A549 (cell line): Measurements from ENCODE around the gene TPCN2. TPM values are rescaled to one million over a fixed set of nuclear protein-coding genes. Genes with fewer than 3 reads are reported as not detected.

Experiments
- ATAC-seq, 2 experiments: fragments of 200-7000 bp in 1 of 2; fragments of >200 bp in 1 of 2; cut with Nextera tagmentation in 1 of 2; cut with Tn5 transposase in 1 of 2; 3 replicates each; pipeline versions ENCODE4 v1.8.0 to v1.9.1; 2018 to 2020; ENCODE audit warnings: mild to moderate bottlenecking in 1 of 2, moderate library complexity in 1 of 2
- CTCF ChIA-PET: fragments of 300-600 bp; sonication (Branson Sonifier 250); formaldehyde crosslinking; extraction: SDS; loops from one replicate; lab custom pipeline; 2021; ENCODE audit warnings: antibody characterized with exemption, inconsistent platforms; lab: Yijun Ruan, JAX
- POLR2A ChIA-PET: fragments of 350-600 bp; formaldehyde crosslinking; extraction: SDS; loops from one replicate; lab custom pipeline; 2021; ENCODE audit warnings: antibody characterized with exemption, inconsistent platforms; lab: Yijun Ruan, JAX
- DNase-seq, 2 experiments: peaks; one replicate each; pipeline versions ENCODE4 v3.0.0 to v3.0.0-alpha.2; 2011 to 2016; ENCODE audit warnings: low read depth in 1 of 2, low spot score in 1 of 2
- FAIRE-seq: peaks from 2 replicates; lab custom pipeline; 2011; peaks lifted over from hg19 to GRCh38; lab: Jason Lieb, UNC
- H3K27ac ChIP-seq, 2 experiments: fragments of >200 bp; sonication (Bioruptor Twin); formaldehyde crosslinking; 3 replicates each; pipeline ENCODE4 v1.5.1; 2016 to 2017
- H3K4me1 ChIP-seq: fragments of >200 bp; sonication (Bioruptor Twin); formaldehyde crosslinking; 3 replicates; pipeline ENCODE4 v1.6.1; 2016
- H3K4me2 ChIP-seq: fragments of >200 bp; sonication (Bioruptor Twin); formaldehyde crosslinking; 3 replicates; pipeline ENCODE4 v1.6.1; 2016
- H3K4me3 ChIP-seq: fragments of >200 bp; sonication (Bioruptor Twin); formaldehyde crosslinking; 3 replicates; pipeline ENCODE4 v1.5.1; 2016
- H3K9me3 ChIP-seq: fragments of >200 bp; sonication (Bioruptor Twin); formaldehyde crosslinking; 3 replicates; pipeline ENCODE4 v1.6.1; 2016
- BHLHE40 ChIP-seq: IDR thresholded peaks from 2 replicates; pipeline ENCODE4 v1.6.1; 2012; ENCODE audit warnings: low read depth, low read length, inconsistent platforms
- CBX2 ChIP-seq: fragments of 200-600 bp; sonication (generic); IDR thresholded peaks from 2 replicates; pipeline ENCODE4 v1.6.1; 2016; ENCODE audit warnings: low read depth, mild to moderate bottlenecking, borderline replicate concordance
- CBX8 ChIP-seq: fragments of 200-600 bp; sonication (generic); IDR thresholded peaks from 2 replicates; pipeline ENCODE4 v1.6.1; 2016
- EHF ChIP-seq: fragments of 250-450 bp; sonication (Bioruptor Pico); IDR thresholded peaks from 2 replicates; pipeline ENCODE4 v1.5.0; 2020; ENCODE audit warnings: mild to moderate bottlenecking
- EP300 ChIP-seq, 2 experiments: fragments of >200 bp; sonication (Bioruptor Twin); formaldehyde crosslinking; IDR thresholded peaks; 2 replicates in 1 of 2; 3 replicates in 1 of 2; pipeline ENCODE4 v1.6.1; 2016 to 2017
- ESRRA ChIP-seq: fragments of 150-350 bp; IDR thresholded peaks from 2 replicates; pipeline ENCODE4 v1.6.1; 2014; ENCODE audit warnings: mild to moderate bottlenecking, low read length, borderline replicate concordance
- FOSB ChIP-seq: fragments of 250-450 bp; sonication (Bioruptor Pico); IDR thresholded peaks from 2 replicates; pipeline ENCODE4 v1.5.0; 2020; ENCODE audit warnings: mild to moderate bottlenecking, moderate library complexity
- FOXS1 ChIP-seq: fragments of 250-450 bp; sonication (Bioruptor Pico); IDR thresholded peaks from 2 replicates; pipeline ENCODE4 v1.5.0; 2020; ENCODE audit warnings: mild to moderate bottlenecking, moderate library complexity
- GATA3 ChIP-seq: IDR thresholded peaks from 2 replicates; pipeline ENCODE4 v1.6.1; 2012; ENCODE audit warnings: borderline replicate concordance
- HEYL ChIP-seq: fragments of 250-450 bp; sonication (Bioruptor Pico); IDR thresholded peaks from 2 replicates; pipeline ENCODE4 v1.8.0; 2021; ENCODE audit warnings: mild to moderate bottlenecking, moderate library complexity
- HOXB13 ChIP-seq: fragments of 250-450 bp; sonication (Bioruptor Pico); IDR thresholded peaks from 2 replicates; pipeline ENCODE4 v1.5.0; 2020; ENCODE audit warnings: low read depth, mild to moderate bottlenecking, moderate library complexity
- HOXB5 ChIP-seq: fragments of 250-450 bp; sonication (Bioruptor Pico); IDR thresholded peaks from 2 replicates; pipeline ENCODE4 v1.5.0; 2020; ENCODE audit warnings: mild to moderate bottlenecking, moderate library complexity
- JUN ChIP-seq, 2 experiments: fragments of >200 bp; sonication (Bioruptor Twin); formaldehyde crosslinking; IDR thresholded peaks; 2 replicates in 1 of 2; 3 replicates in 1 of 2; pipeline ENCODE4 v1.6.1; 2016 to 2017
- JUNB ChIP-seq: fragments of >200 bp; sonication (Bioruptor Twin); formaldehyde crosslinking; IDR thresholded peaks from 2 replicates; pipeline ENCODE4 v1.6.1; 2016
- MAZ ChIP-seq: fragments of 150-350 bp; IDR thresholded peaks from 2 replicates; pipeline ENCODE4 v1.6.1; 2014; ENCODE audit warnings: antibody characterized with exemption, low read depth, low read length, borderline replicate concordance
- NFE2L2 ChIP-seq: fragments of 150-350 bp; conservative IDR thresholded peaks from 2 replicates; pipeline ENCODE4 v1.6.1; 2014; ENCODE audit warnings: low read length
- POLR2A ChIP-seq: IDR thresholded peaks from 2 replicates; pipeline ENCODE4 v1.6.1; 2012; ENCODE audit warnings: mild to moderate bottlenecking, low read length
- RNF2 ChIP-seq: fragments of 200-600 bp; sonication (generic); IDR thresholded peaks from 2 replicates; pipeline ENCODE4 v1.6.1; 2016; ENCODE audit warnings: low read depth, mild to moderate bottlenecking, antibody characterized with exemption, moderate library complexity, borderline replicate concordance
- SMC3 ChIP-seq: fragments of >200 bp; sonication (Bioruptor Twin); formaldehyde crosslinking; IDR thresholded peaks from 3 replicates; pipeline ENCODE4 v1.6.1; 2018; ENCODE audit warnings: inconsistent platforms
- ZC3H11A ChIP-seq: fragments of 450-650 bp; IDR thresholded peaks from 2 replicates; pipeline ENCODE4 v1.6.1; 2014; ENCODE audit warnings: antibody characterized with exemption, mild to moderate bottlenecking
- ZNF302 ChIP-seq: fragments of 250-450 bp; sonication (Bioruptor Pico); IDR thresholded peaks from 2 replicates; pipeline ENCODE4 v1.9.0; 2021; ENCODE audit warnings: inconsistent platforms, mild to moderate bottlenecking, moderate library complexity
- ZSCAN20 ChIP-seq: fragments of 250-450 bp; sonication (Bioruptor Pico); IDR thresholded peaks from 2 replicates; pipeline ENCODE4 v1.8.0; 2022; ENCODE audit warnings: mild to moderate bottlenecking, moderate library complexity
- WGBS: methylation state at CpG from one replicate; pipeline ENCODE4 v1.1.6; 2017; ENCODE audit errors: missing lambda C conversion rate; 5-methylcytosine and 5-hydroxymethylcytosine counted together
- polyA plus RNA-seq, 4 experiments: library from polyadenylated mRNA; depleted of rRNA in 3 of 4; stranded (reverse); fragments of >200 nt; fragmentation: RNase III in 1 of 4; extraction: RNeasy Plus Mini Kit Qiagen cat#74134 plus additional on column Dnase treatment in 1 of 4; gene quantifications; 2 replicates in 3 of 4; 3 replicates in 1 of 4; pipeline ENCODE4 v1.2.3, GENCODE V29; 2011 to 2017
- TF ChIP-seq, protein P1 (sequence below): fragments of 200-600 bp; sonication (generic); IDR thresholded peaks from 2 replicates; pipeline ENCODE4 v1.6.1; 2016; ENCODE audit warnings: antibody characterized with exemption, mild to moderate bottlenecking, moderate library complexity
- TF ChIP-seq, protein P2 (sequence below): fragments of 250-450 bp; sonication (Bioruptor Pico); IDR thresholded peaks from 2 replicates; pipeline ENCODE4 v1.5.0; 2021; ENCODE audit warnings: mild to moderate bottlenecking, moderate library complexity, borderline replicate concordance
- TF ChIP-seq, protein P3 (sequence below): IDR thresholded peaks from 2 replicates; pipeline ENCODE4 v1.6.1; 2012
- TF ChIP-seq, protein P4 (sequence below): IDR thresholded peaks from 2 replicates; pipeline ENCODE4 v1.6.1; 2012; ENCODE audit warnings: low read depth, borderline replicate concordance

Gene TPCN2
- polyA plus RNA-seq, 2 of the 4 experiments (the other 2 are of a cell fraction) = 8.1 to 8.8 TPM

DNA sequence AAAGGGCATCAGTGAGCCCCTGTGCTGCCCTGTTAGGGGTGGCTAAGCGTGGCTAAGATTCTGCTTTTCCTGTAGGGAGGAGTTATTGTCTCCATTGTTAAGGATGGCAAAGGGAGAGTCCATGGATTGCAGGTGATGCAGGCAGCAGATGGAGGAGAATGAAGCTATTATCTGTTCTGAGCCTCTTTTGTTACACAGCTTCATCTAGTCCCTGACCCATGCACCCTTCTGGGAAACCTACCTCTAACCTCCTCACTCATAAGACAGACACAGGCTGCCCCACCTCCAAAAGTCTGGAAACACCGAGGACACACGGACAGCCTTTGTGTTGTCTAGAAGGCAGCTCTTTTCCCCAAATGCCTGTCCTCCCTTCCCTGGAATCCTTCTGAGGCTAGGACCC, 120.7 kb downstream of the TPCN2 start (continued):
- TF ChIP-seq, protein P1, sequence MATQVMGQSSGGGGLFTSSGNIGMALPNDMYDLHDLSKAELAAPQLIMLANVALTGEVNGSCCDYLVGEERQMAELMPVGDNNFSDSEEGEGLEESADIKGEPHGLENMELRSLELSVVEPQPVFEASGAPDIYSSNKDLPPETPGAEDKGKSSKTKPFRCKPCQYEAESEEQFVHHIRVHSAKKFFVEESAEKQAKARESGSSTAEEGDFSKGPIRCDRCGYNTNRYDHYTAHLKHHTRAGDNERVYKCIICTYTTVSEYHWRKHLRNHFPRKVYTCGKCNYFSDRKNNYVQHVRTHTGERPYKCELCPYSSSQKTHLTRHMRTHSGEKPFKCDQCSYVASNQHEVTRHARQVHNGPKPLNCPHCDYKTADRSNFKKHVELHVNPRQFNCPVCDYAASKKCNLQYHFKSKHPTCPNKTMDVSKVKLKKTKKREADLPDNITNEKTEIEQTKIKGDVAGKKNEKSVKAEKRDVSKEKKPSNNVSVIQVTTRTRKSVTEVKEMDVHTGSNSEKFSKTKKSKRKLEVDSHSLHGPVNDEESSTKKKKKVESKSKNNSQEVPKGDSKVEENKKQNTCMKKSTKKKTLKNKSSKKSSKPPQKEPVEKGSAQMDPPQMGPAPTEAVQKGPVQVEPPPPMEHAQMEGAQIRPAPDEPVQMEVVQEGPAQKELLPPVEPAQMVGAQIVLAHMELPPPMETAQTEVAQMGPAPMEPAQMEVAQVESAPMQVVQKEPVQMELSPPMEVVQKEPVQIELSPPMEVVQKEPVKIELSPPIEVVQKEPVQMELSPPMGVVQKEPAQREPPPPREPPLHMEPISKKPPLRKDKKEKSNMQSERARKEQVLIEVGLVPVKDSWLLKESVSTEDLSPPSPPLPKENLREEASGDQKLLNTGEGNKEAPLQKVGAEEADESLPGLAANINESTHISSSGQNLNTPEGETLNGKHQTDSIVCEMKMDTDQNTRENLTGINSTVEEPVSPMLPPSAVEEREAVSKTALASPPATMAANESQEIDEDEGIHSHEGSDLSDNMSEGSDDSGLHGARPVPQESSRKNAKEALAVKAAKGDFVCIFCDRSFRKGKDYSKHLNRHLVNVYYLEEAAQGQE = no peak
- TF ChIP-seq, all 56 proteins: peak for 0

DNA sequence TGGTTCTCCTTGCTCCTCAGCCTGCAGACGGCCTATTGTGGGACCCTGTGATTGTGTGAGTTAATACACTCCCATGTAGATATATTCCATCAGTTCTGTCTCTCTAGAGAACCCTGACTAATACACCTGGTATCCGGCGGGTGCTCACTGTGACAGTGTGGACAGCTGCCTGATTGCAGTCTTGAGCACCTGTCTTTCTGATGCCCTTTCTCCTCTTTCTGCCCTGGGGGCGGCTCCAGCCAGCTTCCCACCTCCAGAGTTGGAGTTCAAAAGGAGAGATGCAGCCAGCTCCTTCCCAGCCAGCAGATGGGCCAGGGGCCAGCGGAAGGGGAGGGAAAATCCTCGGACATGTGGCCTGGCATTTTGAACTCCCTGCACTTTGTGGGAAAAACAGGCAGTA, 122.0 kb downstream of the TPCN2 start:
- no peak for ATAC-seq
- CTCF ChIA-PET = interaction anchor here (0.8 to 2.6 kb wide), 3 partner anchors 8 to 69 kb away, joined by 3 to 9 read pairs (median 3); no protein-coding TSS in a partner anchor
- FAIRE-seq = no peak
- H3K4me3 ChIP-seq = no peak overlapping the region
- TF ChIP-seq ZSCAN20 (CRISPR knock-in tag) = no peak
- TF ChIP-seq POLR2A = no peak
- no peak for TF ChIP-seq HEYL (CRISPR knock-in tag)
- TF ChIP-seq HOXB5 = no peak
- no peak for TF ChIP-seq CBX8
- TF ChIP-seq SMC3 = no peak
- no peak for TF ChIP-seq BHLHE40
- no peak for TF ChIP-seq JUNB
- TF ChIP-seq ZC3H11A = no peak
- TF ChIP-seq, protein P2, sequence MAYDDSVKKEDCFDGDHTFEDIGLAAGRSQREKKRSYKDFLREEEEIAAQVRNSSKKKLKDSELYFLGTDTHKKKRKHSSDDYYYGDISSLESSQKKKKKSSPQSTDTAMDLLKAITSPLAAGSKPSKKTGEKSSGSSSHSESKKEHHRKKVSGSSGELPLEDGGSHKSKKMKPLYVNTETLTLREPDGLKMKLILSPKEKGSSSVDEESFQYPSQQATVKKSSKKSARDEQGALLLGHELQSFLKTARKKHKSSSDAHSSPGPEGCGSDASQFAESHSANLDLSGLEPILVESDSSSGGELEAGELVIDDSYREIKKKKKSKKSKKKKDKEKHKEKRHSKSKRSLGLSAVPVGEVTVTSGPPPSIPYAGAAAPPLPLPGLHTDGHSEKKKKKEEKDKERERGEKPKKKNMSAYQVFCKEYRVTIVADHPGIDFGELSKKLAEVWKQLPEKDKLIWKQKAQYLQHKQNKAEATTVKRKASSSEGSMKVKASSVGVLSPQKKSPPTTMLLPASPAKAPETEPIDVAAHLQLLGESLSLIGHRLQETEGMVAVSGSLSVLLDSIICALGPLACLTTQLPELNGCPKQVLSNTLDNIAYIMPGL (CRISPR knock-in tag) = no peak
- no peak for TF ChIP-seq JUN (IDR thresholded peaks at IDR 0.05)
- TF ChIP-seq EP300 (IDR thresholded peaks at IDR 0.05) = no peak
- no peak for TF ChIP-seq HOXB13 (CRISPR knock-in tag)
- TF ChIP-seq NFE2L2 = no peak
- no peak for TF ChIP-seq EHF
- TF ChIP-seq FOXS1 (CRISPR knock-in tag) = no peak
- no peak for TF ChIP-seq ESRRA
- TF ChIP-seq, all 56 proteins: peak for 0
- POLR2A ChIA-PET = no interaction called here
- WGBS = 71% methylated on average over 6 of the region's 6 CpGs
- H3K4me1 ChIP-seq = peaks cover 25% of the 10 kb centered on the region
- no peak overlapping the region for H3K27ac ChIP-seq
- H3K4me2 ChIP-seq = no peak overlapping the region
- H3K9me3 ChIP-seq = no peaks in the 10 kb centered on the region
- DNase-seq = no peak

DNA sequence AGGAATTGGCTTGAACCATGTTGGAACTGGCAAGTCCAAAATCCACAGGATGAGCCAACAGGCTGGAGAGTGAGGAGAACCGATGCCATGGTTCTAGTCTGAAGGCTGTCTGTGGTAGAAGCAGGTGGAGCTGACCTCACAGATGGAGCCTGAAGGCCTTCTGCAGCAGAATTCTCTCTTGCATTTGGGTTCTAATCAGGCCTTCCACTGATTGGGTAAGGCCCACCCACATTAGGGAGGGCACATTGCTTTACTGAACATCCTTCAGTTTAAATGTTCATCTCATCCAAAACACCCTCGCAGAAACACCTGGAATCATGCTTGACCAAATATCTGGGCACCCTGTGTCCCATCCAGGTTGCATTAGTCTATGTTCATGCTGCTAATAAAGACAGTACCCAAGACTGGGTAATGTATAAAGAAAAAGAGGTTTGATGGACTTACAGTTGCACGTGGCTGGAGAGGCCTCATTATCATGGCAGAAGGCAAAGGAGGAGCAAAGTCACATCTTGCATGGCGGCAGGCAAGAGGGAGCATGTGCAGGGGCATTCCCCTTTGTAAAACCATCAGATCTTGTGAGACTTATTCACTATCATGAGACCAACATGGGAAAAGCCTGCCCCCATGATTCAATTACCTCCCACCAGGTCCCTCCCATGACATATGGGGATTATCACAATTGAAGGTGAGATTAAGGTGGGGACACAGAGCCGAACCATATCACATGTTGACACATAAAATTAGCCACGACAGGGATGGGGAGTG, 122.9 kb downstream of the TPCN2 start:
- Histone ChIP-seq H3K4me1 (peaks cover 18% of the 10 kb centered on the region), H3K4me3 (no peak overlapping the region), H3K4me2 (no peak overlapping the region), H3K27ac (no peak overlapping the region), H3K9me3 (no peaks in the 10 kb centered on the region)
- CTCF ChIA-PET = interaction anchor here (0.8 to 1.2 kb wide), 3 partner anchors 7 to 70 kb away, joined by 3 read pairs; no protein-coding TSS in a partner anchor
- 66% methylated on average over 6 of the region's 6 CpGs for WGBS
- FAIRE-seq = no peak
- no peak for DNase-seq
- no peak for ATAC-seq
- POLR2A ChIA-PET = no interaction called here
- no peak for TF ChIP-seq ZNF302 (CRISPR knock-in tag)
- TF ChIP-seq ZC3H11A = no peak
- TF ChIP-seq, protein P3, sequence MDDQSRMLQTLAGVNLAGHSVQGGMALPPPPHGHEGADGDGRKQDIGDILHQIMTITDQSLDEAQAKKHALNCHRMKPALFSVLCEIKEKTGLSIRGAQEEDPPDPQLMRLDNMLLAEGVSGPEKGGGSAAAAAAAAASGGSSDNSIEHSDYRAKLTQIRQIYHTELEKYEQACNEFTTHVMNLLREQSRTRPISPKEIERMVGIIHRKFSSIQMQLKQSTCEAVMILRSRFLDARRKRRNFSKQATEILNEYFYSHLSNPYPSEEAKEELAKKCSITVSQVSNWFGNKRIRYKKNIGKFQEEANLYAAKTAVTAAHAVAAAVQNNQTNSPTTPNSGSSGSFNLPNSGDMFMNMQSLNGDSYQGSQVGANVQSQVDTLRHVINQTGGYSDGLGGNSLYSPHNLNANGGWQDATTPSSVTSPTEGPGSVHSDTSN = no peak
- TF ChIP-seq, protein P4, sequence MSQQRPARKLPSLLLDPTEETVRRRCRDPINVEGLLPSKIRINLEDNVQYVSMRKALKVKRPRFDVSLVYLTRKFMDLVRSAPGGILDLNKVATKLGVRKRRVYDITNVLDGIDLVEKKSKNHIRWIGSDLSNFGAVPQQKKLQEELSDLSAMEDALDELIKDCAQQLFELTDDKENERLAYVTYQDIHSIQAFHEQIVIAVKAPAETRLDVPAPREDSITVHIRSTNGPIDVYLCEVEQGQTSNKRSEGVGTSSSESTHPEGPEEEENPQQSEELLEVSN = no peak
- TF ChIP-seq EP300 (IDR thresholded peaks at IDR 0.05) = no peak
- no peak for TF ChIP-seq FOSB (CRISPR knock-in tag)
- no peak for TF ChIP-seq ESRRA
- no peak for TF ChIP-seq HOXB5
- TF ChIP-seq RNF2 = no peak
- no peak for TF ChIP-seq CBX2
- TF ChIP-seq JUN (IDR thresholded peaks at IDR 0.05) = no peak
- no peak for TF ChIP-seq GATA3
- no peak for TF ChIP-seq MAZ
